HG03139 (cell line): ENCODE data around the gene GPRC5D.

Experiments used
- ATAC-seq: cut with Tn5 transposase; IDR thresholded peaks from one replicate; pipeline ENCODE4 v1.9.1; 2021; ENCODE audit not compliant: unreplicated experiment

GPRC5D gene

DNA sequence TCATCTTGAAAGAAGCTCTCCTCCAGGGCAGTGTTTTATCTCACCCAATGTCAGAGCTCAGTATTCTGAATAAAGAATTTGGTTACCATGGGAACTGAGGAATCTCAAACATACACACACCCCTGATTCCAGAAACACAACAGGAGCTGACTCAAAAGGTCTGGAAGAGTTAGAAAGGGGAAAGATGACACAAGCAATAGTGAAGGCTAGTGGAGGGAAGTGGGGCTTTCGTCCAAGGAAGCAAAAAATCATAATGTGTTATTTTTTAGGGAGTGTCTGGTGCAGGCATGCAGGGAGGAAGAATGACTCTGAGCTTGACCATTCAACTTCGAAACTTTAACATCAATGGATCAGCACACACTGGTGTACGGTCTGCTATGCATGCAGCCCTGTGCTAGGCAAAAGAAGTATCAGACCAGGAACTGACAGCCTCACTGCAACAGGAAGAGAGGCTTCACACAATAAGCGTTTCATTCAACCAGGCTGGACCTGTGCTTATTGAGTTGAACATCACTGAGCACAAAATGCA is 27.8 kb upstream of the GPRC5D start:
- ATAC-seq = no peak

DNA sequence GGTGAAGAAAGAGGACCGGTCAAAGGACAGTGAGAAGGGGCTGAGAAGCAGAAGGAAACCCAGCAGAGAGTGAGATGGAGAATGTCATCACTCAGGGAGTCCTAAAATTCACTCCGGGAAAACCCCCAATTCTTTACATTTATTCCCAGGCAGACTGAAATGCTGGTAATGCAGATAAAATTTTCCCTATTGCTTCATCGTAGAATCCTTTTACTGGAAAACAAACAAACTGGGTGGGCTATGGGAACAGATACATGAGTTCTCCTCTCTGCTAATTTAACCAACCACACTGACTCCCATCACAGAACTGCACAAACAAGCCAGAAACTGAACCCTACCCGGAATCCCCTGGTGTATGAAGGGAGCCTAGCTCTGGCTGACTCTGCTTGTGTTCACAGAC is 27.2 kb upstream of the GPRC5D start:
- no peak for ATAC-seq

DNA sequence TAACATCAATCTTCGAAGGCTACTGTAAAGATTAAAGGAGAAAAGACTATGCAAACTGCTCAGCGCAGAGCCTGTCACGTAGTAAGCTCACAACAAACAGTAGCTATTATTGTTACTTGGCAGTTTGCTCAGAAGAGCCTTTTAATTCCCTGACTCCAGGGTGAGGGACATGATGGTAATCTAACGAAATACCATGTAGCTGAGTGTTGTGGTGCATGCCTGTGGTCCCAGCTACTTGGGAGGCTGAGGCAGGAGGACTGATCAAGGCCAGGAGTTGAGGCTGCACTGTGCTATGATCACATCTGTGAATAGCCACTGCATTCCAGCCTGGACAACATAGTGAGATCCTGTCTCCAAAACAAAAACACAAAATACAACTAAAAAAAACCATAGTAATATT is 25.3 kb upstream of the GPRC5D start:
- ATAC-seq = no peak

GRCh38 chr12:12976366-12976765 is 24.4 kb upstream of the GPRC5D start:
- no peak for ATAC-seq

GRCh38 chr12:12975322-12976077 is 23.5 kb upstream of the GPRC5D start:
- no peak for ATAC-seq

- ATAC-seq = no peak
These were observed 22.2 kb upstream of the GPRC5D start for GRCh38 chr12:12974211-12974610.

GRCh38 chr12:12973019-12973418 is 21.0 kb upstream of the GPRC5D start:
- no peak for ATAC-seq

- ATAC-seq = no peak
These were observed 13.9 kb upstream of the GPRC5D start for GRCh38 chr12:12965836-12966235.

- no peak for ATAC-seq
These were observed 12.3 kb upstream of the GPRC5D start for GRCh38 chr12:12964255-12964654.

DNA sequence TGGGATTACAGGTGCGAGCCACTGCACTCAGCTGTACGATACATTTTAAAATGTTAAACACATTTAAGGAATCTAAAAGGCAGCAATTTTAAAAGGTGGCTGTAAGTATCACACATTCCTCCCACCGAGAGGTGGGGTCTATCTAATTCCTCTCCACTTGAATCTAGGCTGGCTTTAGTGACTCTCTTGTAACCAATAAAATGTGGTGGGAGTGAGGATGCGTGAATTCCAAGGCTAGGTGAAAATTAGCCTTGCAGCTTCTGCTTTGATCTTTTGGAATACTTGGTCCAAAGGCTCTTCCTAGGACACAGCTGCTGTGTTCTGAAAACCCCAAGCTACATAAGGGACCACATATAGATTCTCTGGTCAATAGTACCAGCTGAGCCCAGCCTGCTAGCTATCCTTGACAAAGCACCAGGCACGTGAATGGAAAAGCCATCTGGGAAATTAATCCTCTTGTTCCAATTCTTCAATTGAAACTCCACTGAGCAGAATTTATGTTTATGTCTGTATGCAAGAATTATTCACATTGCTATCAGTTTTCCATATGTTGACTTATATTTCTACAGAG is 8.8 kb upstream of the GPRC5D start:
- ATAC-seq = no peak

DNA sequence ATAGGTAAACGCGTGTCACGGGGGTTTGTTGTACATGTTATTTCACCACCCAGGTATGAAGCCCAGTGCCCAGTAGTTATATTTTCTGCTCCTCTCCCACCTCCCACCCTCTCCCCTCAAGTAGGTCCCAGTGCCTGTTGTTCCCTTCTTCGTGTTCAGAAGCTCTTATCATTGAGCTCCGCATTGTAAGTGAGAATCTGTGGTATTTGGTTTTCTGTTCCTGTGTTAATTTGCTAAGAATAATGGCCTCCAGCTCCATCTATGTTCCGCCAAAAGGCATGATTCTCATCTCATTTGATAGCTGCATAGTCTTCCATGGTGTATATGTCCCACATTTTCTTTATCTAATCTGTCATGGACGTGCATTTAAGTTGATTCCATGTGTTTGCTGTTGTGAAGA is 6.9 kb upstream of the GPRC5D start:
- no peak for ATAC-seq

- no peak for ATAC-seq
These were observed 3.1 kb upstream of the GPRC5D start for GRCh38 chr12:12954878-12955625.

DNA sequence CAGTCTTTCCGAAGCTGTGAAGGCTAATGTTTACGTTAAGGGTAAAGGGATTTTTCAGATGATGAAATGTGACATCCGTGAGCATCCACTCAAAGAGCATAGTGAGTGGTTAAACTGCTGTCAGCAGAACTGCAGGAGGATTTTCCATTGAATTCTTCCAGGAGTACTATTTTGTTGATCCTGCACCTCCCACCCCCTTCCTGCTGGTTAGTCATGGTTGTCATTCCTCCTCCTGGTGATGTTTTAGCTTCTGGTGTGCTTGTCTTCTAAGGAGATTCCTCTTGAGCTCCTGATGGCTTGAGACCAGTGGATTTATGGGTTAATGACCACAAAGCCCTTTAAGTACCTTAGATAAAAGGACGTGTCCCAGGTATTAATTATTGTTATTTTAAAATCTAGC is 2.4 kb upstream of the GPRC5D start:
- ATAC-seq = no peak

GRCh38 chr12:12951504-12951903 is 466 bp downstream of the GPRC5D start:
- no peak for ATAC-seq

DNA sequence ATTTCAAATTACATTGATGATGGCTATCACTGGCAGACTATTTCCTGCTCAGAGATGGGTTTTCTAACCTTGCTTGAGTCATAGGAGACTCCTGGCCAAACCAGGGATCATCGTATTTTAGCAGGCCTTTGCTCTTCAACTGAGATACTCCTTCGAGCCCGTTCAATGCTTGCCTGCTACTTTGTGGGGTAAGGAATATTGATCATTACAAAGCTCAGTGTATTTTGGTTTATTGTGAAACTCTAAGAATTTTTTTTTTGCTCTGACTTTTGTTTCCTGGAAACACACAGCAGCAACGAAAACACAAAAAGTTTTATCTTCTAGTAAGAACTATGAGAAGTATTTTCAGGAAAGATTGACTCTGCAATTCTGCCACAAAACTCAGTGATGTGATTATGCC is 4.1 kb downstream of the GPRC5D start:
- ATAC-seq = no peak

- no peak for ATAC-seq
These were observed 5.1 kb downstream of the GPRC5D start for GRCh38 chr12:12946686-12947355.

DNA sequence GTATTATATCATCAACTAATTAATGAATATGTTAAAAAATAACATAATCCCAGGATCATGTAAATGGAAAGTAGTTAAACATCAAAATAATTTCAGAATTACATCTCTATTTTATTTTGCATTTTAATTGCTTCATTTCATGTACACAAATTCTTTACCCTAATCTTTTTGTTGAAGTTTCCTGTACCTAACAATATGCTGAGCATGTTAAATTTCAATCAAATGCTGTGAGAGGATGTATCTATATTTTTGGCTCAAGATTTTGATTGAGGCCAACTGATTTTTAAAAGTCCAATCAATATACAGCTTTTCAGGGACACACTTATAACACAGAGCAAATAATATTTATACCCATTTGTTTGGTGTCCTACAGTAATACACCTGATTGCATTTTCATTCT is 6.4 kb downstream of the GPRC5D start:
- ATAC-seq = no peak

GRCh38 chr12:12943586-12944260 is 8.2 kb downstream of the GPRC5D start:
- no peak for ATAC-seq

DNA sequence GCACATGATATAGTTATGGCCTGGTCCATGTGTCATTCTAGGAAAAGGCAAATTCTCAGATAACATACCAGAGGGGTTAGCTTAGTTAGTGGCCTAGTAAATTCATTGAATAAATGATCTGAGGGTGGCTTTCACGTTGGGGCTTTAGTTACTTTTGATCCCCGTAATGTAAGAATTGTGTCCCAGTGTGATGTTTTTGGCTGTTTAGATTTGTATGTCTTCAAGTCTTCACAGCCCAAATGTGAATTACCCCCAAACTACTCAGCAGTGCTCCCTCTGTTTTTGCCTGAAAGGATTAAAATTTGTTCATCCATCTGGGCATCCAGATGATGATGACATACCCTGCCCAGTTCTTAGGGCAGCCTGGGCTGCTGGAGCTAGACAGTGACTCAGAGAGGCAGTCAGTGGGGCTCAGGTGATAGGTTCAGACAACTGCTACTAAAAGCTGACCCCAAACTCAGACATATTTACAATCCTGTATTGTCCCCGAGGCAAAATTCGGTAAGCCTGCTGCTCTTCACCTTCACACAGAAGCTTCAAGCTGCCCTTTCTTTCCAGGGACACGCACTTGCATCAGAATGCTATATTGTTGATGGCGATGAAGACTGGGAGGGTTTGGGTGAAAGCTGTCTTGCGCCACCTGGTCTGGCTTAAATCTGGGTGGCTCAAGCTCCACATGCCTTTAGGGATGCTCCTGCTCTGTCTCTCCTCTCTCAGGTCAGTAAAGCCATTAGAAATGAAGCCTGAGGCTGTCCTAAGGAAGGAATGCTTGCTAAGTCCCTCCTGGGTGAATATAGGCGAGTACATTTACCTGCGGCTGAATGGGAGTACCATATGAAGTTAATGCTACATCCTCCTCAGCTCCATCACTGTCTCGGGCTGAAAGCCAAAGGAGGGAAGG is 10.3 kb downstream of the GPRC5D start:
- no peak for ATAC-seq

DNA sequence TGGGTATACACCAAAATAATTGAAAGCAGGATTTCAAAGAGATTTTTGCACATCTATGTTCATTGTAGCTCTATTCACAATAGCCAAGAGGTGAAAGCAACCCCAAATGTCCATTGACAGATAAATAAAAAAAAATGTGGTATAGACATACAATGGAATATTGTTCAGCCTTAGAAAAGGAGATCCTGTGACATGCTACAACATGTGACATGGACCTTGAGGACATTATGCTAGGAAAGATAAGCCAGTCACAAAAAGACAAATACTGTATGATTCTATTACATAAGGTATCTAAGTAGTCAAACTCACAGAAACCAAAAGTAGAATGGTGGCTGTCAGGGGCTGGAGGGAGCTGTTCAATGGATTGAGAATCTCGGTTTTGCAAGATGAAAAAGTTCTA is 12.1 kb downstream of the GPRC5D start:
- no peak for ATAC-seq
